Activated naive CD8-positive, alpha-beta T cell treated with anti-CD3 and anti-CD28 coated beads for 36 hours (primary cell): ENCODE measurements around the gene MEF2C. TPM values are rescaled to one million over a fixed set of nuclear protein-coding genes. Genes with fewer than 3 reads are reported as not detected.

Source experiments
- DNase-seq: peaks from one replicate; pipeline ENCODE4 v3.0.0; 2021
- H3K27ac Mint-ChIP-seq: one replicate; pipeline ENCODE4 v1.8.0; 2022; ENCODE audit warnings: mild to moderate bottlenecking, moderate library complexity, mixed read lengths
- H3K27me3 Mint-ChIP-seq: one replicate; pipeline ENCODE4 v1.8.0; 2022; ENCODE audit warnings: mild to moderate bottlenecking, mixed read lengths
- H3K36me3 Mint-ChIP-seq: one replicate; pipeline ENCODE4 v1.8.0; 2021; ENCODE audit warnings: mild to moderate bottlenecking, mixed read lengths
- H3K4me1 Mint-ChIP-seq: one replicate; pipeline ENCODE4 v1.8.0; 2021; ENCODE audit warnings: mixed read lengths
- H3K4me3 Mint-ChIP-seq: one replicate; pipeline ENCODE4 v1.8.0; 2022; ENCODE audit warnings: mild to moderate bottlenecking, moderate library complexity, mixed read lengths
- H3K9me3 Mint-ChIP-seq: one replicate; pipeline ENCODE4 v1.8.0; 2022; ENCODE audit warnings: mixed read lengths
- total RNA-seq, 2 experiments: library from RNA; stranded (reverse); gene quantifications; one replicate each; pipeline ENCODE4 v1.2.3, GENCODE V29; 2021

Gene MEF2C
- total RNA-seq, 2 experiments from 2014 or later: 1.5 to 2.1 TPM

DNA sequence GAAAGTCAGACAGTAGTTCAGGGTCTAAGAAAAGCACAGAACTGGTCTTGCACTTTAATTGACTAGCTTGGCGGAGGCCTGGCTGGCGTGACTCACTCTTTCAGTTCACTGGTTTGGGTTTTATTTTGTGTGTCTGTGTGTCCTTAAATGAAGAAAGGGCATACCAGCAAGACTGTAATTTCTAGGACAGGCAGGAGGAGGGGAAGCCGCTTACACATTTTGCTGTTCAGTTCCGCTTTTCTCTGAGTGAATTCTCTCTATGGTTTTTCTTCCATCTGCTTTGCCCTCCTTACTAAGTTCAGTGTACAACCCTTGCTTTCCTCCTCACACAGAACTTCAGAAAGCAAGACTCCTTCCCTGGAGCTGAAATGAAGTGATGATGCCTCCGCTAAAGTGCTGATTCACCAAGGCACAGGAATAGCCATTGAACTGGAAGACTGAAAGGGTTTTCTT lies 150.8 kb downstream of the MEF2C start:
- Mint-ChIP-seq H3K4me3 (no peak overlapping the region), H3K27me3 (peaks cover 9% of the 10 kb centered on the region), H3K36me3 (no peaks in the 10 kb centered on the region), H3K4me1 (peaks cover 19% of the 10 kb centered on the region), H3K27ac (no peak overlapping the region), H3K9me3 (no peaks in the 10 kb centered on the region)
- DNase-seq: no peak

DNA sequence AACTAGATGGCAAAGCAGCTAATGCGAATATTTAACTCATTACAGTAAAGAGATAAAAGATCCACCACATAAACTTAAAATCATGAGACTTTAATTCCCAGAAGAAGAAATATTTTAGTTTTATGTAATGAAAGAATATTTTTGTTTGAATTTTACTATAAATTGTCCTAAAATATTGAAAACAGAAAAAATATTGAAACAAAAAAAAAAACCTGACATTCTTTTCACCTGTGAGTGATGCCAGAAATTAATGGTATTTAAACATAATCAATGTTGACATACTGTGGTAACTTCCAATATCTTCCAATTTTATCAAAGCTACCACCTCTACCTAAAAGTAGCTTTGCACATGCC lies 153.2 kb downstream of the MEF2C start:
- no peak for DNase-seq
- no peak overlapping the region for H3K4me3 Mint-ChIP-seq

GRCh38 chr5:88729084-88729828 lies 153.7 kb downstream of the MEF2C start:
- Mint-ChIP-seq H3K4me3 (no peak overlapping the region), H3K9me3 (no peaks in the 10 kb centered on the region), H3K36me3 (no peaks in the 10 kb centered on the region), H3K27me3 (peaks cover 14% of the 10 kb centered on the region), H3K27ac (no peak overlapping the region), H3K4me1 (peaks cover 19% of the 10 kb centered on the region)
- peak; percentile 33 for DNase-seq

More for the DNA sequence above, 153.2 kb downstream of the MEF2C start:
- Mint-ChIP-seq H3K27ac (no peak overlapping the region), H3K36me3 (no peaks in the 10 kb centered on the region), H3K27me3 (peaks cover 14% of the 10 kb centered on the region), H3K9me3 (no peaks in the 10 kb centered on the region), H3K4me1 (peaks cover 19% of the 10 kb centered on the region)

GRCh38 chr5:88727705-88728313 lies 155.2 kb downstream of the MEF2C start:
- Mint-ChIP-seq H3K4me1 (peaks cover 8% of the 10 kb centered on the region), H3K9me3 (no peaks in the 10 kb centered on the region), H3K36me3 (no peaks in the 10 kb centered on the region), H3K4me3 (no peak overlapping the region), H3K27me3 (peaks cover 19% of the 10 kb centered on the region), H3K27ac (no peak overlapping the region)
- no peak for DNase-seq

GRCh38 chr5:88725454-88725853 lies 157.5 kb downstream of the MEF2C start:
- no peaks in the 10 kb centered on the region for H3K36me3 Mint-ChIP-seq
- H3K27me3 Mint-ChIP-seq: peaks cover 29% of the 10 kb centered on the region
- H3K4me3 Mint-ChIP-seq: no peak overlapping the region
- no peak overlapping the region for H3K27ac Mint-ChIP-seq
- DNase-seq: no peak
- peaks cover 2% of the 10 kb centered on the region for H3K4me1 Mint-ChIP-seq
- no peaks in the 10 kb centered on the region for H3K9me3 Mint-ChIP-seq

GRCh38 chr5:88724201-88724600 lies 158.8 kb downstream of the MEF2C start:
- H3K4me3 Mint-ChIP-seq: no peak overlapping the region
- DNase-seq: no peak

GRCh38 chr5:88722546-88723073 lies 160.4 kb downstream of the MEF2C start:
- H3K36me3 Mint-ChIP-seq: no peaks in the 10 kb centered on the region

More at GRCh38 chr5:88724201-88724600, 158.8 kb downstream of the MEF2C start:
- Mint-ChIP-seq H3K4me1 (no peaks in the 10 kb centered on the region), H3K27me3 (peaks cover 33% of the 10 kb centered on the region), H3K9me3 (no peaks in the 10 kb centered on the region), H3K27ac (no peak overlapping the region), H3K36me3 (no peaks in the 10 kb centered on the region)

GRCh38 chr5:88719434-88719833 lies 163.6 kb downstream of the MEF2C start:
- Mint-ChIP-seq H3K9me3 (no peaks in the 10 kb centered on the region), H3K36me3 (no peaks in the 10 kb centered on the region), H3K4me1 (no peaks in the 10 kb centered on the region), H3K27me3 (peaks cover 37% of the 10 kb centered on the region), H3K4me3 (no peak overlapping the region), H3K27ac (no peak overlapping the region)
- DNase-seq: no peak

More at GRCh38 chr5:88722546-88723073, 160.4 kb downstream of the MEF2C start:
- H3K27me3 Mint-ChIP-seq: peaks cover 44% of the 10 kb centered on the region
- no peak overlapping the region for H3K4me3 Mint-ChIP-seq
- DNase-seq: no peak
- no peak overlapping the region for H3K27ac Mint-ChIP-seq
- no peaks in the 10 kb centered on the region for H3K9me3 Mint-ChIP-seq
- H3K4me1 Mint-ChIP-seq: no peaks in the 10 kb centered on the region

GRCh38 chr5:88718736-88719135 lies 164.2 kb downstream of the MEF2C start:
- H3K27me3 Mint-ChIP-seq: peaks cover 36% of the 10 kb centered on the region

GRCh38 chr5:88716101-88716500 lies 166.9 kb downstream of the MEF2C start:
- Mint-ChIP-seq H3K9me3 (no peaks in the 10 kb centered on the region), H3K27me3 (peaks cover 23% of the 10 kb centered on the region), H3K4me1 (no peaks in the 10 kb centered on the region), H3K4me3 (no peak overlapping the region), H3K36me3 (no peaks in the 10 kb centered on the region), H3K27ac (no peak overlapping the region)
- no peak for DNase-seq

More at GRCh38 chr5:88718736-88719135, 164.2 kb downstream of the MEF2C start:
- Mint-ChIP-seq H3K9me3 (no peaks in the 10 kb centered on the region), H3K4me1 (no peaks in the 10 kb centered on the region), H3K36me3 (no peaks in the 10 kb centered on the region), H3K4me3 (no peak overlapping the region), H3K27ac (no peak overlapping the region)
- no peak for DNase-seq

GRCh38 chr5:88715503-88715902 lies 167.5 kb downstream of the MEF2C start:
- peaks cover 21% of the 10 kb centered on the region for H3K27me3 Mint-ChIP-seq
- H3K4me1 Mint-ChIP-seq: no peaks in the 10 kb centered on the region
- H3K4me3 Mint-ChIP-seq: no peak overlapping the region
- no peaks in the 10 kb centered on the region for H3K9me3 Mint-ChIP-seq
- H3K36me3 Mint-ChIP-seq: no peaks in the 10 kb centered on the region
- no peak for DNase-seq
- no peak overlapping the region for H3K27ac Mint-ChIP-seq

GRCh38 chr5:88713818-88714217 lies 169.2 kb downstream of the MEF2C start:
- H3K4me1 Mint-ChIP-seq: no peaks in the 10 kb centered on the region
- no peaks in the 10 kb centered on the region for H3K9me3 Mint-ChIP-seq
- H3K36me3 Mint-ChIP-seq: no peaks in the 10 kb centered on the region
- no peak overlapping the region for H3K4me3 Mint-ChIP-seq
- DNase-seq: no peak
- peaks cover 18% of the 10 kb centered on the region for H3K27me3 Mint-ChIP-seq
- no peak overlapping the region for H3K27ac Mint-ChIP-seq

DNA sequence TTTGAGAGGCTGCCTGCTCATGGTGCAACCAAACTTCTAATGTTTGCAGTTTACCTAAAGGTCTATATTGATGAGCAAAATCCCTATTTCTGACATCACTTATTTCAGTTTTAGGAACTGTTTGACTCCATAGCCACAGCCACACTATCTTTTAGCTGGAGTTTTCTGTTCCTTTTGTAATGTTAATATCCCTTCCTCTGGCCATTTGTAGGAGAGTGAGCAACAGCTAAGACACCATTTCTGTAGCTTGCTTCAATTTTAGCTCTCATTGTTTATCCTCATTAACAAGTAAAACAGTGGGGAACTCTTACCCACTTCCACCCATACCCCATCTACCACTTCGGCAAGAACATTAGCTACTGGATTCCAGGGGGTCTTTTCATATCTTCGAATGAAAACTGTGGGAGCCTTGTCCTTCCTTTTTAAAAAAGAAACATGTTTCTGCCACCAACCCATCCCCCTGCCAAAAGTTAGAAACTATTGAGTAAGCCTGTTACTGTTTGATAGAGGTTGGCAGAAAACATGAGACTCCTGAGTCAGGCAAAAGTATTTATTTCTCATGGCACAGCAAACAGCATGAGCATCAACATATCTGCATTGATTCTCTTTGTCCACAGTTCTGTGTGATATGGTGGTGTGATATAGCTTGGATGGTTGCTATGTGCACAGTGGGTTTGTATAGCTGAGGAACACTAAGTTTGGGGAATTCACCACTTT lies 174.1 kb downstream of the MEF2C start:
- H3K9me3 Mint-ChIP-seq: no peaks in the 10 kb centered on the region
- H3K36me3 Mint-ChIP-seq: no peaks in the 10 kb centered on the region
- no peak for DNase-seq
- H3K27me3 Mint-ChIP-seq: peaks cover 27% of the 10 kb centered on the region
- H3K27ac Mint-ChIP-seq: no peak overlapping the region
- no peaks in the 10 kb centered on the region for H3K4me1 Mint-ChIP-seq
- H3K4me3 Mint-ChIP-seq: no peak overlapping the region

GRCh38 chr5:88708021-88708420 lies 175.0 kb downstream of the MEF2C start:
- Mint-ChIP-seq H3K4me3 (no peak overlapping the region), H3K27me3 (peaks cover 35% of the 10 kb centered on the region), H3K36me3 (no peaks in the 10 kb centered on the region), H3K9me3 (no peaks in the 10 kb centered on the region), H3K27ac (no peak overlapping the region), H3K4me1 (no peaks in the 10 kb centered on the region)
- DNase-seq: no peak
